GM18511 (cell line): Measurements from ENCODE around the gene NPPB.

Experiments
- ATAC-seq: cut with Tn5 transposase; IDR thresholded peaks from one replicate; pipeline ENCODE4 v1.9.1; 2021; ENCODE audit warnings: mild to moderate bottlenecking, moderate library complexity; ENCODE audit not compliant: unreplicated experiment

NPPB gene

DNA sequence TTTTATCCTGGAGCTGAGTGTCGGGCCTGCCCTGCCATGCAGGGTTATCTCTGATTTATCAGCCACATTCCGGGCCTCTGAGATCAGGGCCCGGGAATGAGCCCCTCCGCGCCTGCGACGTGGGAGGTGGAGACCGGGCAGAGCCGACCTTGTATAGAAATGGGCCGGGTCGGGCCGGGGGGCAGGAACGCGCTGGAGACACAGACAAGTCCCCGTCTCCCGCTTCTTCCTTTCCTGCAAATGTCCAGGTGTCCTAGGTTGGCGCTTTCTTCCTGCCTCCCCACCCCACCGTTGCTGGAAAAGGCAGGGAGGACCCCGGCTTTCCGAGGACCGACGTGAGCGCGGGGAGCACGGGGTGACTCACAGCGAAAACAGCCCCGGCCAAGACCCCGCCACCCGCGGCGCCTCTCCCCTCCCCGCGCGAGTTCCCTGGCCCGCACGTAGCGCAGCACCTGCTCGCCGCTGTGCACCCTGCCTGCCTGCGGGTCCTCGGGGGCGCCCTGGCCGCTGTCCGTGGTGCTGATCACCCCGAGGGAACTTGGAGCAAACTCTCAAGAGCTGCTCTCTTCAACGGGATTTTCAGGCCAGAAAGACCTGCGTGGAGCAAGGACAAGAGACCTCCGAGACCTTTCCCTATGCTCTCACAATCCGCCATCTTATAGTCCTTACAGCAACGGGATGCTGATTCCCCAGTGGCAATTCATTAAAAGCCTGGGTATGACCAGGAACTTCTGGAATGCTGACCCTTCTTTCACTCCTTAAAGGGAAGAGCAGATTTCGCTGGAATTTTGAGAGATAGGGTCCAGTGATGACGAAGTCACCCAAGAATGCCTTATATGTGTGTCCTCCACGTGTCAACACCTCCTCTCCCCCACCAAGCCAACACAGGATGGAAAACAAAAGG is 475 bp upstream of the NPPB start:
- ATAC-seq, result no peak

DNA sequence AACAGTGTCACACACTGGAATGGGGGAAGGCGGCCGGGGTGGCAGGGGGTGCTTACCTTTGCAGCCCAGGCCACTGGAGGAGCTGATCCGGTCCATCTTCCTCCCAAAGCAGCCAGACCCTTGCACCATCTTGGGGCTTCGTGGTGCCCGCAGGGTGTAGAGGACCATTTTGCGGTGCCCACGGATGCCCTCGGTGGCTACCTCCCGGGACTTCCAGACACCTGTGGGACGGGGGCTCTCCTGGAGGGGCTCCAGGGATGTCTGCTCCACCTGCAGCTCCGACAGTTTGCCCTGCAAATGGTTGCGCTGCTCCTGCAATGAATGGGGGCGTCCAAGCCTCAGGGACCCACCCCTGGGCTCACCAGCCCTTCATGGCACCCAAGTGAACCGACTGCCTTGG is 587 bp downstream of the NPPB start:
- ATAC-seq, result no peak

DNA sequence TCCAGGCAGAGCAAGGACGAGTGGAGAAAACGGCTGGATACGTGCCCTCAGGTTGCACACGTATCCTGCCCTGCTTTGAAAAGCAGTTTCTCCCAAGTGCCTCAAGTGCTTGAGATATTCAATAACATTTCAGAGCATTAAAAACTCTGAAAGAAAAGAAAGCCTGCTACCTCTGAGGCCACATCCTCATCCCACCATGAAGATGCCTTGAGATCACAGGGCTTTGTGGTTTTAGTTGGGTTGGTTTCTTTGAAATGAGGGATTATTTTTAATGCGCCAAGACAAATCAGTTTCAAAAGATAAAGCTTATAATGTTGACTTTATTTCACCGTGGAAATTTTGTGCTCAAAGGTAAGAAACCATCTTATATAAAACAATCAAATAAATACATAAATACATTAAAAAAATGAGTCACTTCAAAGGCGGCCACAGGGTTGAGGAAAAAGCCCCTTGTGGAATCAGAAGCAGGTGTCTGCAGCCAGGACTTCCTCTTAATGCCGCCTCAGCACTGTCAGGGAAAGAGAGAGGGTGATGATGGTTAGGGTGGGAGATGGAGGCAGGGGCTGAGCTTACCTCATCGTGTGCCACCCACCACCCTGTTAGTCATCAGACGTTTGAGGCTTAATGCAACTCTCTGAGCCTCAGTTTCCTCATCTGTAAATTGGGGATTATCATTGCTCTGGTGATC is 1.4 kb downstream of the NPPB start:
- ATAC-seq, result no peak

- no peak for ATAC-seq
Measured at GRCh38 chr1:11856698-11857097, 2.0 kb downstream of the NPPB start.

- no peak for ATAC-seq
Measured at GRCh38 chr1:11855430-11855829, 3.3 kb downstream of the NPPB start.

DNA sequence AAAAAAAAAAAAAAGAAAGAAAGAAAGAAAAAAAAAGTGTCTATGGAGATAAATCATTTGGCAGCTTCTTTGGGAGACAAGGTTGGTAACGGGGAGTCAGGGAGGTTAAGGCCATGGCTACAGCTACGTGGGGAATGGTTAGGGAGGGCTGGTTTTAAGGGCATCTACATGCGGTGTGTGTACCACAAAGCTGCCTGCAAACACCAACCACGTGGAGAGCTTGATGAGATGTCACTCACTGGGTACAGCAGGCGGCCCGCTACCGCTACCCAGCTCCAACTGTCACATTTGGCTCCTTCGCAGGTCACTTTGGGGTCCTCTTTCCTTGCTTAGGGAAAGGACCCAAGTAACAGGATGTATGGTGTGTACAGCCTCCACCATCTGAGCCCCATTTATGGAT is 4.2 kb downstream of the NPPB start:
- no peak for ATAC-seq

DNA sequence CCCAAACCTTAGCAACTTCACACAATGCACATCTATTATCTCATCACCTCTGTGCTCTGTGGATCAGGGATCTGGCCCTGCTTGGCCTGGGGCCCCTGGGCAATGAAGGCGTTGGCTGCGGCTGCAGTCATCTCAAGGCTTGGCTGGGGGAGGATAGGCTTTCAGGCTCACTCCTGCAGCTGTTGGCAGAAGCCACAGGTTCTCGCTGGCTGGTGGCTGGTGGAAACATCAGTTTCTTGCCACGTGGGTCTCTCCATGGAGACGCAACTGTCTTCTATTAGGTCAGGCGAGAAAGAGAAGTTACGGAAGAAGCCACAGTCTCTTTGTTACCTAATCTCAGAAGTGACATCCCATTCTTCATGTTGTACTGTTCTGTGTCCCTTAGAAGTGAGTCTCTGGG is 7.6 kb downstream of the NPPB start:
- ATAC-seq, result no peak

DNA sequence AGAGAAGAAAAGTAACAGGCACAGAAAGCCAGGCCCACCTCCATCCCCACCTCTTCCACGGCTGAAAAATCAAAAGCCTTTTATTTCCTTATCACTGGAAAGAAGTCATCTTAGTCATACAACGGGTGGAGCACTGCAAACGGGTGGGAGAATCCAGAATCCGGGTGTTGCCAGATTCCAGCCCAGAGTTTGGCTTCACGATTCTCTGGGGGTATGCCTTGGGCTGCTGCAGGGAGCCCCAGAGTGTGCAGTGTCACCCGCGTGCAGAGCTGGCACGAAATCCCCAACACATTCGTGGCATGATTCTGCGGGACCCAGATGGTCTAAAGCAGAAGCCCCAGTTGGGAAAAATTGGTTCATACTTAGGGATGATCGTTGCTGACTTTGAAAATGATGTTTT is 8.6 kb downstream of the NPPB start:
- no peak for ATAC-seq

- no peak for ATAC-seq
Measured at GRCh38 chr1:11848373-11848700, 10.4 kb downstream of the NPPB start.

DNA sequence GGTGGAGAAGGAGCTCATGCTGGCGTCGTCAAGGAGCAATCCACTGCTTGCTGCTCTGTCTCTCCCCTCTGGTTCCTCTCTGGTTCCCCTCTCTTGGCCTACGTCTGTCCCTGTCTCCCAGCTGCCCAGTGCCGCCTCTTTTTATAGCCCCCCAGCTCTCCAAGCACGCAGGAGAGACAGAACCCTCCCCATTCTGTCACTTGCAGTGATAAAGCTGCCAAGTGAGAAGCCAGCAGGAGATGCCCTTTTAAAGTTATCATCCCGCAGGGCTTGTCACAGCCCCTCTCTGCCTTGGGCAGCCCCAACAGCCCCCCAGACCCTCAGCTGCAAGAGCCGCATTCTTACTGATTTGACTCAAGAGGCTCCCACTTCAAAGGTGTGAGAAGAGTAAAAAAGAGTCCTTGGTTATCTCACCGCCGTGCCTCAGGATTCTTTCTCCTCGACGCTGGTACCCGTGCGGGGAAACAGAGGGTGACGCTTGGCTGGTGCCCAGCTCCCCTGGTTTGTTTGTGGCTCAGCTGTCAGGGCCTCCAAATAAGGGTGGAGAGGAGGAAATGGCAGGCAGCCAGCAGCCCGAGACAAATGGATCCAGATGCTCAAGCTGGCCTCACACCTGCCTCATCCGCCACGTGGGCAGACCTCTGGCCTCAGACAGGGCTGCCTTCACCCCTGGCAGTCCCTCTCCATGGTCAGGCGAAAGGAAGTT is 10.9 kb downstream of the NPPB start, which contains the start of gene NPPA:
Gene NPPA (minus strand): TSS at position 117 of the 706 bp plus-strand sequence. CDS start 99 bp downstream, at position 18.
- no peak for ATAC-seq

GRCh38 chr1:11845641-11846335 is 13.0 kb downstream of the NPPB start:
- no peak for ATAC-seq

DNA sequence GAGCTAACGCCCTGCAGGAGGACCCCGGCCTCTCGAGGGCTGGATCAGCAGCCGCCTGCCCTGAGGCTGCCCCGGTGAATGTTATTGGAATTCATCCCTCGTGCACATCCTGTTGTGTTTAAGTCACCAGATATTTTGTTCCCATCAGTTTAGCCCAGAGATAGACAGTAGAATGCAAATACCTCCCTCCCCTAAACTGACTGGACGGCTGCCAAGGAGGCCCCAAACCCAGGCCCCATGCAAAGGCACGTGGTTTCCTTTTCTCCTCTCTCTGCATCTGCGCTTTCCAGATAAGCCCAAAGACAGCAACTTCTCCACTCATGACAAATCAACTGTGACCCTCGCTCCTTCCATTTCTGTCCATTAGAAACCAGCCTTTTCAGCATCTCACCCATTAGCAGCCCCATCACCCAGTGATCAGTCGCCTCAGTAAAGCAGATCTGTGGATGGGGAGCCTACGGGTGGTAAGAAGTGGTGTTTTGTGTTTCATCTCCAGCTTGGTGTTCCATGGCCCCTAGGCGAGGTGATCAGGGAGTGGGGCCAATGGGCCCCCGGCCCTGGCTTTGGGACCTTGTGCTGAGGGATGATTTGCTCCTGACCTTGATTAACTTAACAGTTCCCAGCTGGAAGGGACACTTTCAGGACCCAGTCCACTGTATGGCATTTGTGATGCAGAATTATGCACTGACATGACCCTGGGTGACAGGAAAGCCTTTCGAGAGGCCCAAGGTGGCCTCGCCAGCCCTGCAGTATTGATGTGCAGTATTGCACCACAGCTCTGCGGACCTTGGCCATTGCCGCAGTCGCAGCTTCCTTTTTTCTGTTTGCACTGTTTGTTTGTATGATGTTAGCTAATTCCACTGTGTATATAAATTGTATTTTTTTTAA is 16.3 kb downstream of the NPPB start:
- no peak for ATAC-seq

GRCh38 chr1:11841245-11842153 is 17.2 kb downstream of the NPPB start:
- no peak for ATAC-seq

DNA sequence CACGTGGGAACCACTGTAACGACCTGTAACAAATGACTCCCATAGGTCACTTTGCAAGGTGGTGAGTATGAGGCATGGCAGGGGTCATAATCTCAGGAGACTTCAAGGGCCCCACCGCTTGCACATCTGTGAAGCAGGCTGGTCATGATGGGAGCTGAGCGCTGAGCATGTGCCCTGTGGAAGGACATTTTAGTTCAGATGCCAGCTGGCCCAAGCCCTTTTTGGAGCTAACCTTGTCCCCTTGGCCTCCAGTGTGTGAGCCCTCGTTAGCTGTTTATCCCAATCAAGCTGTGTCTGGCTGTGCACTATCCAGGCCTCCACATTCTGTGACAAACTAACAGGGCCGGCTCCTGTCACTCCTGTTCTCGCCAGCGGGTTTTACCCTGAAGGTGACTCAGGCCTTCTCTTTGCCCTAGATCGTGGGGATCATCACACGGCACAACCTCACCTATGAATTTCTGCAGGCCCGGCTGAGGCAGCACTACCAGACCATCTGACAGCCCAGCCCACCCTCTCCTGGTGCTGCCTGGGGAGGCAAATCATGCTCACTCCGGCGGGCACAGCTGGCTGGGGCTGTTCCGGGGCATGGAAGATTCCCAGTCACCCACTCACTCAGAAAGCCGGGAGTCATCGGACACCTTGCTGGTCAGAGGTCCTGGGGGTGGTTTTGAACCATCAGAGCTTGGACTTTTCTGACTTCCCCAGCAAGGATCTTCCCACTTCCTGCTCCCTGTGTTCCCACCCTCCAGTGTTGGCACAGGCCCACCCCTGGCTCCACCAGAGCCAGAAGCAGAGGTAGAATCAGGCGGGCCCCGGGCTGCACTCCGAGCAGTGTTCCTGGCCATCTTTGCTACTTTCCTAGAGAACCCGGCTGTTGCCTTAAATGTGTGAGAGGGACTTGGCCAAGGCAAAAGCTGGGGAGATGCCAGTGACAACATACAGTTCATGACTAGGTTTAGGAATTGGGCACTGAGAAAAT is 18.7 kb downstream of the NPPB start:
- ATAC-seq, result no peak

- no peak for ATAC-seq
Measured at GRCh38 chr1:11838349-11839272, 20.1 kb downstream of the NPPB start.

DNA sequence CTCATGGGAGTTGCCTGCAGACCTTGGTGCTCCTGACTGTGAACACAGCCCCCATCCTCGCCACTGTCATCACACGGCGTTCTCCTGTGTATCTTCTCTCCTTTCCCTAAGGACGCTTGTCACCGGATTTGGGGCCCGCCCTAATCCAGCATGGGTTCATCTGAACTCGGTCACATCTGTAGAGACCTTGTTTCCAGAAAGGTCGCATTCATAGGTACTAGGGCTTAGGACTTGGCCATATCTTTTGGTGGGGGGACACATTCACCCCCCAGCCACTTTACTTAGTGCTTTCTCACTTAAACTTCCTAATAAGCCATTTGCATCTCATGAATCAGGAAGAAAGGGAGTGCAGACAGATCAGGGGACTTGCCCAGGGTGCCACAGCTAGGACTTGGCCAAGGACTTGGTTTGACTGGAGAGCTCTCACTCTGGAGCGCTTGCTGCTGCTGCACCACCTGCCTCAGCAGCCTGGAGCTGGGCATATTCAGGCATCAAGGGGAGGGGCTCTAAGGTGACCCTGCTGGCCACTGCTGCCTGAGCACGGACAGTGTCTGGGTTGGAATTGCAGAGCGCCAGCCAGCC is 20.9 kb downstream of the NPPB start:
- ATAC-seq, result no peak
